BE2C (cell line): ENCODE results near the gene OPCML.

ENCODE experiments used
- DNase-seq: peaks from one replicate; pipeline ENCODE4 v3.0.0-alpha.2; 2020
- H3K27me3 ChIP-seq: fragments of 250-450 bp; sonication (Bioruptor Pico); 2 replicates; pipeline ENCODE4 v1.5.1; 2020; ENCODE audit warnings: mild to moderate bottlenecking
- H3K36me3 ChIP-seq: fragments of 250-450 bp; sonication (Bioruptor Pico); 2 replicates; pipeline ENCODE4 v1.5.1; 2020; ENCODE audit warnings: mild to moderate bottlenecking
- H3K4me1 ChIP-seq: fragments of 250-450 bp; sonication (Bioruptor Pico); 2 replicates; pipeline ENCODE4 v1.5.1; 2020
- H3K4me3 ChIP-seq: 2 replicates; pipeline ENCODE4 v1.5.1; 2011; ENCODE audit warnings: low read depth, low read length
- H3K9me3 ChIP-seq: fragments of 250-450 bp; sonication (Bioruptor Pico); 2 replicates; pipeline ENCODE4 v1.5.1; 2020
- CTCF ChIP-seq: IDR thresholded peaks from 2 replicates; pipeline ENCODE4 v1.5.1; 2012; ENCODE audit warnings: mild to moderate bottlenecking, low read depth, low read length

Gene OPCML

GRCh38 chr11:133477251-133477625 lies 55.1 kb downstream of the OPCML start:
- Histone ChIP-seq H3K36me3 (no peaks in the 10 kb centered on the region), H3K27me3 (no peaks in the 10 kb centered on the region), H3K4me1 (no peaks in the 10 kb centered on the region), H3K4me3 (no peak overlapping the region), H3K9me3 (no peaks in the 10 kb centered on the region)
- TF ChIP-seq CTCF: no peak
- DNase-seq: no peak

- no peaks in the 10 kb centered on the region for H3K4me1 ChIP-seq
- no peak for TF ChIP-seq CTCF
- no peaks in the 10 kb centered on the region for H3K27me3 ChIP-seq
- DNase-seq: no peak
- H3K9me3 ChIP-seq: no peaks in the 10 kb centered on the region
- no peak overlapping the region for H3K4me3 ChIP-seq
- no peaks in the 10 kb centered on the region for H3K36me3 ChIP-seq
Measured at GRCh38 chr11:133476570-133477250, 55.6 kb downstream of the OPCML start.

GRCh38 chr11:133474461-133474860 lies 57.8 kb downstream of the OPCML start:
- Histone ChIP-seq H3K4me3 (no peak overlapping the region), H3K36me3 (no peaks in the 10 kb centered on the region), H3K27me3 (no peaks in the 10 kb centered on the region), H3K4me1 (no peaks in the 10 kb centered on the region), H3K9me3 (no peaks in the 10 kb centered on the region)
- no peak for TF ChIP-seq CTCF
- DNase-seq: no peak

GRCh38 chr11:133467686-133468085 lies 64.6 kb downstream of the OPCML start:
- Histone ChIP-seq H3K4me1 (no peaks in the 10 kb centered on the region), H3K27me3 (no peaks in the 10 kb centered on the region), H3K36me3 (no peaks in the 10 kb centered on the region), H3K9me3 (no peaks in the 10 kb centered on the region), H3K4me3 (no peak overlapping the region)
- no peak for TF ChIP-seq CTCF
- DNase-seq: no peak

GRCh38 chr11:133443206-133443747 lies 89.0 kb downstream of the OPCML start:
- no peak for DNase-seq
- H3K4me3 ChIP-seq: no peak overlapping the region
- H3K4me1 ChIP-seq: no peaks in the 10 kb centered on the region
- no peak for TF ChIP-seq CTCF
- H3K9me3 ChIP-seq: no peaks in the 10 kb centered on the region
- H3K36me3 ChIP-seq: no peaks in the 10 kb centered on the region
- H3K27me3 ChIP-seq: no peaks in the 10 kb centered on the region

- DNase-seq: no peak
- Histone ChIP-seq H3K36me3 (no peaks in the 10 kb centered on the region), H3K4me3 (no peak overlapping the region), H3K9me3 (no peaks in the 10 kb centered on the region), H3K4me1 (no peaks in the 10 kb centered on the region), H3K27me3 (peaks cover 3% of the 10 kb centered on the region)
- no peak for TF ChIP-seq CTCF
Measured at GRCh38 chr11:133441964-133442660, 90.2 kb downstream of the OPCML start.
